ENCODE results near the gene ARHGAP27.
A peak's percentile ranks its signal among the peaks of the same experiment; 100 is the strongest.
"Not testable (repeated sequence)": the region's sequence is repeated elsewhere in the genome, so short reads cannot be mapped to it uniquely, and the experiment has no call there.

Gene ARHGAP27

GRCh38 chr17:45445901-45446743 lies 13.5 kb upstream of the ARHGAP27 start:
- peak; percentile 19 for DNase-seq

- not testable (repeated sequence) for DNase-seq
Measured at GRCh38 chr17:45444856-45445820, 12.5 kb upstream of the ARHGAP27 start.

- DNase-seq, result not testable (repeated sequence)
Measured at GRCh38 chr17:45444301-45444700, 11.6 kb upstream of the ARHGAP27 start.

GRCh38 chr17:45443371-45444260 lies 10.9 kb upstream of the ARHGAP27 start:
- DNase-seq, result not testable (repeated sequence)

GRCh38 chr17:45441526-45442310 lies 9.0 kb upstream of the ARHGAP27 start:
- DNase-seq, result no peak

- DNase-seq, result not testable (repeated sequence)
Measured at GRCh38 chr17:45440839-45441515, 8.3 kb upstream of the ARHGAP27 start.

GRCh38 chr17:45440161-45440778 lies 7.6 kb upstream of the ARHGAP27 start:
- DNase-seq, result no peak

- no peak for DNase-seq
Measured at GRCh38 chr17:45438931-45439610, 6.4 kb upstream of the ARHGAP27 start.

- DNase-seq, result no peak
Measured at GRCh38 chr17:45437465-45438283, 5.0 kb upstream of the ARHGAP27 start.

- DNase-seq, result no peak
Measured at GRCh38 chr17:45436625-45437464, 4.2 kb upstream of the ARHGAP27 start.

- no peak for DNase-seq
Measured at GRCh38 chr17:45436161-45436560, 3.5 kb upstream of the ARHGAP27 start.

- no peak for DNase-seq
Measured at GRCh38 chr17:45435481-45435880, 2.8 kb upstream of the ARHGAP27 start.

- DNase-seq, result no peak
Measured at GRCh38 chr17:45433159-45433535, 477 bp upstream of the ARHGAP27 start.

- peak; percentile 70 for DNase-seq
Measured at GRCh38 chr17:45431531-45432404, 902 bp downstream of the ARHGAP27 start.

- DNase-seq, result peak; percentile 35
Measured at GRCh38 chr17:45430738-45431530, 1.7 kb downstream of the ARHGAP27 start.
